HG03442 (cell line): ENCODE data around the gene ARMC6.
A peak's percentile ranks its signal among the peaks of the same experiment; 100 is the strongest.

Experiments used
- ATAC-seq: cut with Tn5 transposase; IDR thresholded peaks from one replicate; pipeline ENCODE4 v1.9.1; 2021; ENCODE audit warnings: mild to moderate bottlenecking, moderate library complexity; ENCODE audit not compliant: unreplicated experiment

Gene ARMC6

DNA sequence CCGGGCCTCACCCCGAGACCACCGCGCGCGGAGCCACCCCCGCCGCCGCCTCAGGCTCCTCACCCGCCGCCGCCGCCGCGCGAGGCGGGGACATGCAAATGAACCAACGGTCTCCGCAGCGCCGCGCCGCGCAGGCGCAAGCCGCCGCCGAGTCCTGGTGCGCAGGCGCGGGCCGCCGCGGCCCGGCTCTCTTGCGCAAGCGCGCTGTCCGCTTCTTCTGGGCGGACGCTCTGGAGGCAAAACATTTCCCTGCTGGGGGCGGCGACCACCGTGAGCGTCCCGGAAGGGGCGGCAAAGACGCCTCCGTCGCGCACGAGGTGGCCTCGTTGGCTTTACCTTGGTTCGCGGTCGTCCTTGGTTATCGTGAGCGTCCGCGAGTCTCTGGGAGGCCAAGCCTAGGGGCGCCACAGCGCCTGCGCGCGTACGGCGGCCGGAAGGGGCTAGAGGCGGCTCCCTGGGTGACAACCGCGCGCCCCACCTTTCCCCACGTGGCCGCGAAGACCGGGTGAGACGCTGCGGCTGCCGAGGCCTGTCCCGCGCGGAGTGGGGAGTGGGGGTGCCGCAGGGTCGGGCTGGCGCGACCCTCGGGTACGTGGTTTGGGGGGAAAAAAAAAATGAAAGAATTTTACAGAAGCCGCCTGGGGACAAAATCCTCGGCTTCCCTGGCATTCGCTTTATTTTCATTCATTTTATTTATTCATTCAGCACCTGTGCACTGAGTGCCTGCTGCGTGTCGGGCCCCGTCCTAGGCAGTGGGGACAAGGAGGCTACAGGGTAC, at the start of gene ARMC6, which contains the start of gene SUGP2:
TSS of gene ARMC6 (plus strand) at position 178 of the 778 bp plus-strand sequence. CDS start 607 bp downstream, outside the sequence.
TSS of gene SUGP2 (minus strand) at position 92 of the 778 bp plus-strand sequence. CDS start 2,446 bp downstream, outside the sequence.
- ATAC-seq, result peak; percentile 67

DNA sequence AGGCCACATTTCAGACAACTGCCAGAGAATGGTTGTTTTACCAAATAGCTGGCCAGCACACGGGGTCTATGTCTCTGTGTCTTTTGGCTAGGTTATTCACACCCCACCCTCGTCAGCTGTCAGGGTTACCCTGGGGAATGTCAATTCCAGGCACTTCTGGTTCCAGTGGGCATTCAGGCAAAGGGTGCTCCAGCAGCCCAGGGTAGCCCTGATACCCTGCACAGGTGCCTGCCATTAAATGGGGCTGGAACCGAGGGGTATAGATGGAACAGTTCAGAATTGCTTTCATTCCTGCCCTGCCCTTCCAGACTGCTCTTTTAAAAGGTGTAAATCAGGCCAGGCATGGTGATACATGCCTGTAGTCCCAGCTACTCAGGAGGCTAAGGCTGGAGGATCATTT, 49.2 kb upstream of the ARMC6 start:
- no peak for ATAC-seq

DNA sequence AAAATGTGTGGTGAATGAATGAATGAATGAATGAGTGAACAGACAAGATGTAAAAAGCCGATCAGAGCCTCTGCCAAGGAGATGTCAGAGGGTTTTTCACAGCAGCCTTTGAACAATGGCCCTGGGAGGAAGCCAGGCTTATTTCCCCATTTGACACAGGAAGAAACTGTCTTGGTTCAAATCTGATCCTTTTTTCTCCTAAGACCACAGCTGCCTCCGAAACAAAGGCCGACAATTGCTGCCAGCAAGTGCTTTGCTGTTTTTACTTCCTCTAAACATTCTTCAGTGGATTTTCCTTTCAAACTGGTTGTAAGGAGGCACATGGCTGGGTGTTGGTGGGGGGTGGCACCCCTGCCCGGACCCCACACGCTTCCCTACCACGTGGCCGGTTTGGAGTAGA, 48.1 kb upstream of the ARMC6 start:
- no peak for ATAC-seq

DNA sequence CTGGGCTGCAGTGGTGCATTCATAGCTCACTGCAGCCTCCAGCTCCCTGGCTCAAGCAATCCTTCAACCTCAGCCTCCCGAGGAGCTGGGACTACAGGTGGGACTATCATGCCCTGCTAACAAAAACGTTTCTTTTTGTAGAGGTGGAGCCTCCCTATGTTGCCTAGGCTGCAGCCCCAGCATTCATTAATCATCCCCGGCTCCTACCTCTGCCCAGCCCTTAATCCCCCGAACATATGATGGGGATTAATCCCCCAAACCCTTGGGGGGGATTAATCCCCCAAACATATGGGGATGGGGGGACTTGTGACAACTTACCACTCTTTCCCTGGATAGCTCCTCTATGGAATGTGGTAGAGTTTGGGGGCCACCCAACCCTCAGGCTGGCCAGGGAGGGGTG, 45.9 kb upstream of the ARMC6 start:
- no peak for ATAC-seq

DNA sequence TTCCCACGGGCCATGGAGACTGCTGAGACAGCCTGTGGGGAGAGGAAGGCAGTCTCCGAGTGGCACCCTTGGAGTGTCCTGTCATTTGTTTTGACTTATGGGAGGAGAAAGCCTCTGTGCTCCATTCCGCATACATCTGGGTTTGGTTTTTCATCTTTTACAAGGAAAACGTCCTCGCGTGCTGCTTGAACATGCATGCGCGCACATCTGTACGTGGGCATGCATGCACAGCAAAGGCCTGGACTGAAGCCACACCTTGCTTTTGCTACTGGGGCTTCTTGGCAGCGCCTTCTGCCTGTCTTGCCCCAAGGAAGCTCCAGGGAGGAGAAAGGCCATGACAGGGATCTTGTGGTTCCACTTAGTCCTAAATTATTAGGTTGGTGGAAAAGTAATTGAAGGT, 44.1 kb upstream of the ARMC6 start:
- ATAC-seq, result no peak

DNA sequence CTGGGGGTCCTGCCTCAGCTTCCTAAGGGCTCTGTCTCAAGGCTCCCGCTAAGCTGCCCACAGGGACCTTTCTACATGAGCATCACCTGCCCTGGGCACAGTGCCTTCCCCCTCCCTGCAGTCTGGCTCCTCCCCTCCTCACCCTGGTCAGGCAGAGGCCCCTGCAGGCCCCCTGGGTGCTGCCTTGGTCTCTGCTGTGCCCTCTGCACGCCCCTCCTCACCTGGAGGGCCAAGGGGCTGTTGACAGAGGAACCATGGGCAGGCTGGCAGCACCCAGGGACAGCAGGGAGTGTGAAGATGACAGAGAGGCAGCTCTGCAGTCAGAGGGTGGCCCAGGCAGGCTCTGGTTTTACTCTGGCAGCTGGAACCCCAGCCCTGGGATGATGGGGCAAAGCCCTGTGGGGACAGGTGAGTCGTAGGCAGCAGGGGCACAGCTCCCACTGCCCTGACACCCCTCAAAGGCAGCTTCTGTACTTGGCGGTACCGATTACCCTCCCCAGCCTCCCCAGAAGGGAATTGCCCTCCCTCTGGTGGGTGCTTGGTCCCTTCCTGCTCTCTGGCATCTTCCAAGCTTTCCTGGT, 43.2 kb upstream of the ARMC6 start:
- no peak for ATAC-seq

DNA sequence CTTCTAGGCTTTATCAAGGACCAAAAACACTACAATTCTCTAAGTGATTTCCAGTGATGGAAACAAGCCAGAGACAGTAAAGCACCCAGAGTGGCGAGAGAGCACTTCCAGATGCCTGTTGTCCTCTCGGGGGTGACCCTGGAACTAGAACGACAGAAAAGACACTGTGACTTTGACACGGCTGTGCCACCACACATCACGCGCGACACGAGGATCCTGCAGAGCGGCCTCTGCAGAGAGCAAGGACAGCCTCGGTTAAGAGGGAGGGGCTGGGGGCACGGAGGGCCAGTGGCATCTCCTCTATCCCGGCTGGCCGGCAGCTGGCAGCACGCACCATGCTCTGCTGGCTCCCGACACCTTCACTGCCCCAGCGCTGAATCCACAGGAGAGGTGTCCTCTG, 42.4 kb upstream of the ARMC6 start:
- no peak for ATAC-seq

DNA sequence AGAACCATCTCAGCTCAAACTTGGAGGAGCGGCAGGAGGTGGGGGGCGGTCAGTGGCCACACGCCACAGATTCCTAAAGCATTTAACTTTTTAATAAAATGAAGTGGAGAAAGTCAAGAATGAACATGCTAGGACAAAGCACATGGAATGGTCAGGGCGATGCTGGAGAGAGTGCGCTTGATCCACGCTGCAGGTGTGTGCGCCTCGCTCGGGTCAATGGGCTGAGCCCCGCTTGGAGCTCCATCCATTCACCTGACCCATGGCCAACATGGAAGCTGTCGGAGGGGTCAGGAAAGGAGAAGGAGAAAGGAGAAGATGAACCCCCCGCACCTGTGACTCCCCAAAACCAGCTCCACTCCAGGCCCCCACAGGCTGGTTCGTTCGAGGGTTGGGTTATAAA, 41.9 kb upstream of the ARMC6 start:
- no peak for ATAC-seq

DNA sequence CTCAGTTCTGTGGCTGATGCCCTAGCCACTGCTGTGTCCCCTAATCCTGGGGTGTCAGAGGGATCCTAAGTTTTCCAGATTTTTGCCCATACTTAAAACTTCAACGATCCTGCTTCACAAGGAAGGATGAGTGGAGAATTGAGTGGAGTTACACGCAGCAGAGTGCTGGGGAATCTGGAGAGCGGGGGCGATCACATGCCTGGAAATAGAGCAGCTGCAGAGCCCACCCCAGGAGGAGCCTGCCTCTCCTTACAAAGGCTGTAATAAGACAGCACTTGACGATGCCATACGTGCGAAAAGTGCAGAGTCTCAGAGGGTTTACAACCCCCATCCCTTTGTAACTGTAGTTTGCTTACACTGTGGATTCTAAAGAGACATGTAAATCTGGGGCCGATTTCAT, 40.7 kb upstream of the ARMC6 start:
- no peak for ATAC-seq

DNA sequence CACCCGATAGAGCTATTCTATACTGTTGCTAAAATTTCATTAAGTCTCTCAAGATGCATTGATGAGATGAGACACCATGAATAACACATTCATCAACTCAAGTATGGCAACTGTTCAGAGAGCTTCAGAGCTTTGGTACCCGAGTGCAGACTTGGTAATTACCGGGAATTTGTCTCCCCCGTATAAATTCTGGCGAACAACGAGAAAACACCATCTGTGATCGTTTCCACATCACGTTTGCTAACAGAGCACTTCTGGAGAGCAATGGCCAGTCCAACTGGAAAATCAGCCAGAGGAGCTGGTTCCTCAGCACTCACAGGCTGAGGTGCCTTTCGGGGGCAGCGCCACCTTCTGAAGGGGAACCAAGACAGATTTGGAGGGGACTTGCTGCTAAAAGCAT, 40.3 kb upstream of the ARMC6 start:
- no peak for ATAC-seq

DNA sequence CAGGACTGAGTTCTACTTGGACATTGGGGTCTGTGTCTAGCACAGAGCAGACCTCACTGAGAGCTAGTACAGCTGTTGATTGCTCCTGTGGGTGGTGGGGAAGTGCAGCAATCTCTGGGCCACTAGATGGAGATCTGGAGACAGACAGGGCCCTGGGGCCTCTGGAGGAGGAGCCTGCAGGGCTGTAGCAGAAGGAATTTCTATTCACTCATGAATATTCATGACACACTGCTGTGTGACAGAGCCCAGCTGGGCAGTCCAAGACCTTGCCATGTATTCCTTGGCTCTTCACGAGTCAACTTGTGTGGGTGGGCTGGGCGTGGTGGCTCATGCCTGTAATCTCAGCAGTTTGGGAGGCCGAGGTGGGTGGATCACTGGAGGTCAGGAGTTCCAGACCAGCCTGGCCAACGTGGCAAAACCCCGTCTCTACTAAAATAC, 37.6 kb upstream of the ARMC6 start:
- no peak for ATAC-seq

DNA sequence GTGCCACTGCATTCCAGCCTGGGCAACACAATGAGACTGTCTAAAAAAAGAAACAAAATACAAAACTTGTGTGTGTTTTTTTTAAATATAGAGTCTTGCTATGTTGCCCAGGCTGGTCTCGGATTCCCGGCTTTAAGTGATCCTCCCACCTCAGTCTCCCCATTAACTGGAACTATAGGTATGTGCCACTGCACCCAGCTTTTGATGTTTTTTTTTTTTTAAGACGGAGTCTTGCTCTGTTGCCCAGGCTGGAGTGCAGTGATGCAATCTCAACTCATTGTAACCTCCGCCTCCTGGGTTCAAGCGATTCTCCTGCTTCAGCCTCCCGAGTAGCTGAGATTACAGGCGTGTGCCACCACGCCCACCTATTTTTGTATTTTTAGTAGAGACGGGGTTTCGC, 37.1 kb upstream of the ARMC6 start:
- ATAC-seq, result no peak

DNA sequence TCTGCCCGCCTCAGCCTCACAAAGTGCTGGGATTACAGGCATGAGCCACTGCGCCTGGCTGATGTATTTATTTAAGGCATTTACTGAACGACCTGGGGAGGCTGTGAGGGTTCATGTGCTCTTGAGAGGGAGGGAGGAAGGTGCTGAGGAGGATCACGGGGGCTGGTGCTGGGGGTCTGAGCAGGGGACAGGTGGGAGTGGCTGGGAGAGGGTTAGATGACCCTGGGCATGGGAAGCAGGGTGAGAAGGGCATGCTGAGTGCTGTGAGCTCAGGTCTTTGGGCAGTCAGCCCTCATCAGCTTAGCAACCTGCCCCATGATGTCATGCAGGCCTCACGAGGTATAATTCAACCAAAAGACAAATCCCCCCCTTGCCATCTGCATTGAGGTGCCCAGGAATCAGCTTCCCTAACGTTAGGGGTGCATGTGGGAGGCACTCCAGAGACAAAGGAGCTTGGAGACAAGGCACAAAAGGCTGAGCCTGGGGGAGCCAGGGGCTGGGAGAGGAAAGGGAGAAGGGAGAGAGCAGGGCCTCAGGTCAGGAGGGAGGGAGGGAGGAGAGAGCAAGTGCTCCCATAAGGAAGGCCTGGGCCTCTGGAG, 36.5 kb upstream of the ARMC6 start:
- no peak for ATAC-seq

DNA sequence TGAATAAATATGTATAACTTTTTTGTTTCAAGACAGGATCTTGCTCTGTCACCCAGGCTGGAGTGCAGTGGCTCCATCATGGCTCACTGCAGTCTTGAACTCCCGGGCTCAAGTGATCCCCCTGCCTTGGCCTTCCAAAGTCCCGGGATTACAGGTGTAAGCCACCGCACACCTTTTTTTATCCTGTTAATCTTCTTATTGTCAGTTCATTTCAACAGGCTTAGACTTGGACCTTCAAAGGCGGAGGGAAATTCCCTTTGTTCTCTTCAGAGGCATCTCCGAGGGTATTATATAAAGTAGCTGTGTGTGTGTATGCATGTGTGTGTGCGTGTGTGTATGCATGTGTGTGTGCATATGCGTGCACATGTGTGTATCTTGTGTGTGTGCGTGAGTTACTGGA, 35.1 kb upstream of the ARMC6 start:
- ATAC-seq, result no peak

DNA sequence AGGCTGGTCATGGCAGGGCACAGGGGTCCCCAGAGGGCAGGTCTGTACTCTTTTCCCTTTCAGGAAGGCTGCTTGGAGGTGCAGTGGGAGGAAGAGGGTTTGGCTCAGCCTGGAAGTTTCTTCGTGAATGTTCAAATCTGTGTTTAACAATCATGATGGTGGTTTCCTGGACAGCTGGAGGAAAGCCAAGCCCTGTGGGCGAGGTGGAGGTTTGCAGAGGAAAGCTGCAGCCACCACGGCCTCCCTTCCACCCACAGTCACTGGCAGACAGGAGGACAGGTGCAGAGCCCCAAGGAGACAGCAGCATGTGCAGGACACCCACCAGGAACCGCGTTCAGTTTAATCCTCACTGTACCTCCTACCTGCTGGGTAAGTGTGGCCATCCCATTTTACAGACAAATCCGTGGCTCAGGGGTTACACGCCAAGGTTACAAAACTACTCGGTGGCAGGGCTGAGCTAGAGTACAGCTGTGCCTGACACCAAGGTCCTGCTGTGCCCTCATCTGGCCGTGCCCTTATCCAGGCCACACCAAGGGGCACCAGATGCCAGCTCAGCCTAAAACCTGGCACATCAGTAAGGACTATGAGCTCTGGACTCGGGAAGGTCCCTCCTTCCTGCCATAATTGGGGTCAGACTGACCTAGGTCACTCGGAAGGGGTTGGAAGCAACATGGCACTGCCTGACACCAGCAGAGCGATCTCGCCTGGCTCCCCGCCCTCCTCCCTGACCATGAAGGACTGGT, 34.2 kb upstream of the ARMC6 start:
- no peak for ATAC-seq

DNA sequence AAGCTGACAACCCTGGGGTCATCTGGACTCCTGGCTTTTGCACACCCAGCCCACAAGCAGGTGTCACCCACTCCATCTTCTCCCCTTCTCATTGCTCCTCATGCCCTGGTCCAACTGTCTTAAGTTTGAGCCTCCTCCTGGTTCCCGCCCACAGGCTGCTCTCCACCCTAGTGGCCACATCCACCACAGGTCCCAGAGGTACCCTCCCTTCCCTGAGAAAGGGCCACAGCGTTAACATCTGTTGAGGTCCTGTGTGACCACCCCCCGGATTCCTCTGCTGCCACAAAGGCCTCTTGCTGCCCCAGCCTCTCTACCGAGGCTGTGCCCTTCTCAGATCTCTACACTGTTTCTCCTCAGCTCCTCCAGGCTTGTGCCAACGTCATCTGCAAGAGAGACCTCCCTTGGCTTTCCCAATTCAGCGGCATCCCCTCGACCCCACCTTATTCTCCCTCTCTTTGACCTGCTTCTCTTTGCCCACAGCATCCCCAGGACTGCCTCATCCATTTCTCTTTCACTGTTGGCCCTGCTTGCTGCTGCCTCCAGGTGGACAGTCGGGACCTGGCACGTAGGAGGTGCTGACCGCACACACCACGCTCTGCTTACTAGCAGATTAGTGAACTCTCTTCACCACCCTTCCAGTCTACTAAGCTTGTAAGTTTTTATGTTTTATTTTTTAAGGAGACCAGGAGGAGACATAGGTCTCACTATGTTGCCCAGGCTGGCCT, 33.3 kb upstream of the ARMC6 start:
- ATAC-seq, result no peak

DNA sequence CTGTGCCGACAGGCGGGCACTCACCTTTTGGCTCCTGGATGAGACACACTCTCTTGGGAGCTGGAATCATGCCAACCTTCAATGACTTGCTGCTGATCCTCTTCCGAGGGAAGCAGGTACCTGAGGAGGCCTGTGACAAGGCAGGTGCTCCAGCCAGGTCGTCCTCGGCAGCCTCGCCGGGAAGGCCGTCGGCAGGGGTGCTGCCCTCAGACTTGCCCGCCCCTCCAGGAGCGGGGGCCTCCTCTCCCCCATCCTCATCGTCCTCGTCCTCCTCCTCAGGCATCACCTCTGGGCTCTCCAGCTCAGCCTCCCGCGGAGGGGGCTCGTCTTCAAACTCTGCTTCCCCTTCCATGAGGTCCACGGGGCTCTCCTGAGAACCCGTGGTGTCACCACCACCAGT, 29.3 kb upstream of the ARMC6 start:
- no peak for ATAC-seq

DNA sequence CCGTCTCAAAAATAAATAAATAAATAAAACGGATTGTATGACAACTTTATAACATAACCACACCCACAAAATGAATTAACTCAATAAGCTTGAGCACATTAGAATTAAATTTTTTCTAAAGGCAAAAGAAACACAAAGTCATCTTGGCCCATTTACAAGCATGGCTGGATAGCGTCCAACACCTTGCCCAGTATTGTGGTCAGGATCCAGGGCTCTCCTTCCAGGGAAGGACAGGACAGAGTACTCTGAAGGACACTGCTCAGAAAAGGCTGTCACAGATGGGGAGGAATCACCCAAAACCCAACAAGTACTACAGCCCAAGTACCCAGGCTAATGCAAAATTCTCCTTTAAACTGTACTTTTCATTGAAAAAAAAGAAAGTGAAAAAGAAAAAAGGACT, 27.2 kb upstream of the ARMC6 start:
- no peak for ATAC-seq

DNA sequence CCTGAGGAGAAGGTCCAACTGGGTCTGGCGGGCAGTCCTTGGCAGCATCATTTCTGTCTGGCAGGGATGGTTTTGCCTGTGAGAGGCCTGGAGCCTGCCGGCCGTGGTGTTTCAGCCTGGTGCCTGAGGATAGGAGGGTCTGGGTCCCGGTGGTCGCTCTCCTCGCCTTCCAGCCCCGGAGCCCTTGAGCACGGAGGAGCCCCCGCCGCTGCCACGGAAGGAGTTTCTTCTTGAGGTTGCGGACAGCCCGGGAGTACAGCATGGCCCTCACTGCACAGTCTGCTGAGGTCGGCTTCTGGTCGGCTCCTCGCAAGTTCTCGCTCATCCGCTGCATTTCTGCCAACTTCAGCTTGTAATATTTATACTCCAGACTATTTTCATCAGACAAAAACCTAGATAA, 23.5 kb upstream of the ARMC6 start:
- ATAC-seq, result no peak

DNA sequence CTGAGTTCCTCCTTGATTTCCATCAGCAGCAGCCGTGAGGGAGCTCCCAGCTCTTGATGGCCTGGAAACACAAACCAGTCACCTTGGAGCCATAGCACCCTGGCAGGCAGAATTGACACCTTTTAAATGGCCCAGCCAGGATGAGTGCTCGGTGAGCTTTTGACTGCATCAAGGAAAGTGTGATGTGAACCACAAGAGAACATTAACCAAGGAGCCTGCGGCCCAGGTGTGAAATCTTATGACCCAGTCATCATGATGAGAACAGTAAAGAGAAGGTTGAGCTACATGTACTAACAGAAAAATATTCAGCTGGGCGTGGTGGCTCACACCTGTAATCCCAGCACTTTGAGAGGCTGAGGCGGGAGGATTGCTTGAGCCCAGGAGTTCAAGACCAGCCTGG, 22.9 kb upstream of the ARMC6 start:
- ATAC-seq, result no peak

DNA sequence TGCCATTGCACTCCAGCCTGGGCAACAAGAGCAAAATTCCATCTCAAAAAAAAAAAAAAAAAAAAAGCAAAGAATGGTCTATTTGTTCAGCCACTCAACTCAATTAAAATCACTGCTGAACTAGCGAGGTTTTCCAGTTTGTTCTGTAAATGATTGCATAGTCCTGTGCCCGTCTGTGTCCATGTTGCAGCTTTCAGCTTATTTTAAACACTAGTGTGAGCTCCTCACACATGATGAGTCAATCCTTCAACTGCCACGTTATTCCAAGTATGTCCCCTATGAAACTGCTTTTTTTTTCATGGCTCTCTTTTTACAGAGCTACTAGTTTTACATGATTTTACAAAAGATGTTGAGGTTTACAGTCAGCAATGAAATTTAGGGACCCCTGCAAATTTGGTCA, 12.3 kb upstream of the ARMC6 start:
- no peak for ATAC-seq
